T47D (cell line): ENCODE data around the gene SIK3.

ENCODE experiments used
- DNase-seq, 2 experiments: peaks; one replicate each; pipeline versions ENCODE4 v3.0.0 to v3.0.0-alpha.2; 2011 to 2012; ENCODE audit warnings: low read depth in 1 of 2, low spot score in 1 of 2
- JUND ChIP-seq: IDR thresholded peaks from 2 replicates; pipeline ENCODE4 v1.6.1; 2012; ENCODE audit warnings: low read depth
- in situ Hi-C: cut with HindIII; loops from 2 replicates; pipeline ENCODE4 v1.10.0; 2016; ENCODE audit warnings: low sequenced_read_pairs, low pct_unique_long_range_greater_than_20kb

The SIK3 gene

DNA sequence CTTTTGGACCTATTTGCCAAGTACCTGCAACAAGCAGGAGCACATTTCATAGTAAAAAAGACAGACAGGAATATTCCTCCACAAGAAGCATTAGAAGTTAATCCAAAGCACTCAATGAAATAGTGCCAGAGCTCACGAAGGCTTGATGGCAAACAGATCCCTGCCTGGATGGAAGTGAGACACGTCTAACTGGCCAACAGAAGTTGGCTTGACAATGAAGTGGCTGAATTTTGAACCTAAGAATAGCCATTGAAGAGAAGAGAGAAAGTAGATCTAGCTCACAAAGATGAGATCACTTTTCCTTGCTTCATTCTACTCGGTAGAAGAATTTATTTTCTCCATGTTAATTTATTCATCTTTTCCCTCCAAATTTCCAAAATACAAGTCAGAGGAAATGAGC lies 230.2 kb downstream of the SIK3 start:
- DNase-seq, result no peak
- TF ChIP-seq JUND, result no peak
- in situ Hi-C loops, result no loop called here

DNA sequence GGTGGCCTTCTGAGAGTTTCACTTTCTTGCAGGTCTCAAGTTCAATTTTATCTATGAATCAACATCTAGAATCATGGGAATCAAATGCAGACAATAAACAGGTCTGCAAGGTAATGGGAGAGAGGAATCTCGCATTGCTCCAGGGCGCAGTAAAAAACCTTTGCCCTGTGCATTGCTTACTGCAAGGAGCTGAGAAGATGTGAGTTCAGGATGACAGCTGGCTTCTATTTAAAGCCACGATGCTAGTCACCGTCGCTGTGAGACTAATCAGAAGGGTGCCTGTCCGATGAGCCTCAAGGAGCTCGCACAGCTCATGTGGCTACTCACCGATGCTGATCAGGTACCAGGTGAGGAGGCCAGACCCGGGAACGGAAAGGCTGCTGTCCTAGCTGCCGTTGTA lies 230.6 kb downstream of the SIK3 start:
- in situ Hi-C loops, result no loop called here
- no peak for TF ChIP-seq JUND
- DNase-seq, result no peak

DNA sequence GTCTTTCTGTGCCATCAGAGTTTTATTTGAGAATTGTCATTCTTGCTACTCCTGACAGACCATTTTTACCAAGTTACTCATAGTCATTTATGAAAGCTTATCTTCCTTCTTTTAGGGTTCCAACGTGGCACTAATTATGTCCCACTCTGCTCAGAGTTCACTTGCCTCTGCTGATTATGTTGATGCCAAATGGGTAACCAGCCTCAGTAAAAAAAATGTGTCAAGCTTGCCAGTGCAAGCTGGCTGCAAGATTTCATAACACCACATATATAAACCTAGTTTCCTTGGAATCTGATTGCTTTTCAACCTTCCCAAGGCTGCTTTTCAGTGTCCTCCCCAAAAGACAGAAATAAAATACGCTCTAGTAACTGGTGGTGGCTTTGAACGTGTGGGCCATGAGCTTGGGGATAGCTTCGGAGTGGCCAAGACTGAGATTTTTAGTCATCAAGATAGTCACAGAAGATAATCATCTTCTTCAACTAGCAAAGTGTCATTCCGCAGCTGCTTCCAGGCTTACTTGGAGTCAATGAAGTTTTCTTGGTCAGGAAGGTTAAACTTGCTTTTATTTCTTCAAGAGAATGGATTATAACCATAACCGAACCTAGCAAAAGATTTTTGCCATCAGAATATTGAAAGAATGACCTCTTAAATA lies 231.3 kb downstream of the SIK3 start:
- in situ Hi-C loops, result no loop called here
- DNase-seq, result no peak
- no peak for TF ChIP-seq JUND

DNA sequence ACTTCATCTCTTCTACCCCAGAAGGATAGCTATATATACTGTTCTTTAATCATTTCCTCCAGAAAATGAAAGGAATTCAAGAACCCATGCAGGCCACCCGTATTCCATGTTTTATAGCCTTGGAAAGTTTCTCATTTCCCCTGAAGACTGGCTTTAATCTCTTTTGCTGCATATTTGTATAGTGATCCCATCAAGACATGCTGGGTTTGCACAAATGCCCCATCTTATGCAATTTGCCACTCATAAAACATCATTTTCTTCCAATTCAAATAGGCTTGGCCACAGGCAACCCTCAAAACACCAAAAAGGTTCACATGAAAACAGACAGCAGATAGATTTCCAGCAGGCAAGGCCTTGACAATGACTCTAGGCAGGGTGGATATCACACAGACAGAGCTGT lies 232.5 kb downstream of the SIK3 start:
- in situ Hi-C loops, result no loop called here
- DNase-seq, result no peak
- no peak for TF ChIP-seq JUND

DNA sequence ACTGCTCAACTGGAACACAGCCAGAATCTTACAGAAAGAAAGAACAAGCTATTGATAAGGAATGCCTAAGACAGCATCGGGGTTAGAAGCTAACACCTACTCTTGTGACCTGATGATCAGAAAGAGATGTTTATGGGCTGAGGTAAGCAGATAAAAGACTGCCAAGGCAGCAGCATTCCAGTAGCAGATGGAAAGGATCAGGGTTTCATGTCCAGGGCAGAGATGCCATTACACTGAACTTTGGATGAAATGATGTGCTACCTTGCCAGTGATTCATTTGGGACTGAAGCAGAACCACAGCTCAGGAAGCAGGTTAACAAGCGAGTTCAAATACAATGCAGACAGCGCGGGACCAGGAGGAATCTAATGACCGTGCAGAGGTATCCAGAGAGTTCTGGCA lies 233.7 kb downstream of the SIK3 start:
- in situ Hi-C loops, result no loop called here
- DNase-seq, result no peak
- TF ChIP-seq JUND, result no peak

DNA sequence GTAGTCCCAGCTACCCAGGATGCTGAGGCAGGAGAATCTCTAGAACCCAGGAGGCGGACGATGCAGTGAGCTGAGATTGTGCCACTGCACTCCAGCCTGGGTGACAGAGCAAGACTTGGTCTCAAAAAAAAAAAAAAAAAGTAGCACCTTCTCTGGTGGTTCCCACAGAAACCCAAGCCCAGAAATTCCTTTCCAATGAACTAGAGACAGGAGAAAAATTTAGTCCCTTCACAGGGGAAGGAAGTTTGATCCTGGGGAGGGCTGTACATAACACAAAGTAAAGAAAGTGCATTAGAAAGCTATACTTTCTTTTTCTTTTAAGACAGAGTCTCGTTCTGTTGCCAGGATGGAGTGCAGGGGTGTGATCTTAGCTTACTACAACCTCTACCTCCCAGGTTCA lies 235.3 kb downstream of the SIK3 start:
- no peak for DNase-seq
- TF ChIP-seq JUND, result no peak
- in situ Hi-C loops, result no loop called here

DNA sequence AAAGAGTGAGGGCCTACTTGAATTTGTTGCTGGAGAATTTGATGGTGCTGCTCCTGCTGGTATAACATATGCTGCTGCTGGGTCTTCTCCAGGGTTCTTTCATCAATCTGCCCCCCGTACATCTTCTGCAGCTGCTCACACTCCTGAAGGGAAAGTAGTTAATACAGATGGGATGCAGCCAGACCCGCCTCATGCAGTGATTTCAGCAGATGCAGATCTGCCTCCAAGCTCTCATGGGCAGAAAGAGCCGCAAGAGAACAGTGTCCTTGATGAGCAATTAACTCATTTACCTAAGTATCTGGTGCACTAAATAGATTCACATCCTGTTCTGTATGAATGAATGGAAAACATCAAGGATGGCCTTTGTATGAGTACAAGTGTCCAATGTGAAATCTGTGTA lies 236.0 kb downstream of the SIK3 start:
- in situ Hi-C loops, result no loop called here
- no peak for TF ChIP-seq JUND
- DNase-seq, result no peak

DNA sequence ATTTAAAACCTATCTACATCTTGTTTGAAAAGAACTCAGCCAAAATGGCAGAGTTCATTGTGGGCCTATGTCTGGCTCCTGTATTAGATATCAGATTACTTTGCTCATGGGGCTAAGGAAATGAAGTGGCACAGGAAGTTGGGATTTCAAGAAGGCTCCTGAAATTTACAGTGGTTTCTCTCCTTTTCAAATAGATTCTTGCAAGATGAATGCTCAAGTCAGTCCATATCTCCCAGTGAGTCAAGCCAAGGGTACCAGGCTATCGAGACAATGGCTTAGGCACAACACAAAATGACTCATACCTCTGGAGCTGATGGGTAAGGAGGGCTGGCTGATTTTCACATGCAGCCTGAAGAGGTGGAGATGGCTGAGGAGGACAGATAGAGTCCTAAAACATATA lies 236.7 kb downstream of the SIK3 start:
- DNase-seq, result no peak
- TF ChIP-seq JUND, result no peak
- in situ Hi-C loops, result no loop called here

DNA sequence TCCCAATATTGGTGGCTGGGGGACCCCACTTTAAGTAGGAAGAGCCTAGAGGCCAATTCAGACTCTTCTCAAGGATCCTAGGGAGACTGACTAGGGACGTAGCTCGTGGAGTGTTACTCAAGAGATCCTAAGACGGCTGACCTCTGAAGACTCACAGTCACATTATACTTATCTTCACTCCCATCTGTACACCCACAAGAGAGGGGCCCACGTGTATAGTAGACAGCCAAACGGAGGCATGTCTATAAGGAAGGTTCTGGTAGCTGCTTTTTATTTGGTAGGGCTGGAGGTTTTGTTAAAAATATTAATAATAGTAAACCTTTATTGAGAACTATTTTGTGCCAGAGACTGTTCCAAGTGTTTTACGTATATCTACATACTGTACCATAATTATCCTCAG lies 237.9 kb downstream of the SIK3 start:
- in situ Hi-C loops, result no loop called here
- TF ChIP-seq JUND, result no peak
- no peak for DNase-seq

DNA sequence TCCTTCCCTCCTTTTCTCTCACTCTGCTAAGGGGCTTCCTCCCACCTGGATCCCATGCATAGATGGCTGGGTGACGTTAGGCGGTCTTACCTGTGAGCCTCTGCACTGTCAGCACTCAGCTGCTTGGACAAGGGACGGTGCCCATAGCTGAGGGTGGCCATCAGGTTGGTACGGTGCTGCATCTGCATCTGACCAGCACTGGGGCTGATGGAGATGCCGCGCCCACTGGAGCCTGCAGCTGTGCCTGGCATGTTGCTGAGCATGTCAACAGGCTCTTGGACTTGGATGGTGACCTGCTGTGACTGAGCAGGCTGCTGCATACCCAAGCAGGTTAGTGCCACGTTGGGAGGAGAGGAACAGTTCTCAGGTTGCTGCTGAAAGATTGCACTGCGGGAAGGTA lies 239.1 kb downstream of the SIK3 start:
- DNase-seq, result no peak
- no peak for TF ChIP-seq JUND
- in situ Hi-C loops, result no loop called here

DNA sequence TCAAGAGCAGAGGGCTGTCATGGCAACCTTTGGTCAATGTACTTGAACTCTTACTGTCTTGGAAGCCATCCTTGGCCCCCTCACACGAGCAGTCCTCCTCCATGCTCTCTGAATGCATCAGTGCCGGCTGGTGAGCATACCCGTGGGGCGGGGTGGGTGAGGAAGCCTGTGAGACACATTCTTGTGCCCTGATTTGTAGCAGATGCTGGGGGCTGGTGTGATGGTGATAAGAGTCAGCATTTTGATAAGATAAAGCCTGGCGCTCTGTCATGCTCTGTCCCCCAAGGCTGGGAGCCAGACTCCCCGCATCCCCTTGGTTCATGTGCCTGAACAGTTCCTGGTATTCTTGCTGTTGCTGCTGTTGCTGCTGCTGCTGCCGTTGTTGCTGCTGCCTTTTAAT lies 240.3 kb downstream of the SIK3 start:
- in situ Hi-C loops, result no loop called here
- no peak for DNase-seq
- no peak for TF ChIP-seq JUND

DNA sequence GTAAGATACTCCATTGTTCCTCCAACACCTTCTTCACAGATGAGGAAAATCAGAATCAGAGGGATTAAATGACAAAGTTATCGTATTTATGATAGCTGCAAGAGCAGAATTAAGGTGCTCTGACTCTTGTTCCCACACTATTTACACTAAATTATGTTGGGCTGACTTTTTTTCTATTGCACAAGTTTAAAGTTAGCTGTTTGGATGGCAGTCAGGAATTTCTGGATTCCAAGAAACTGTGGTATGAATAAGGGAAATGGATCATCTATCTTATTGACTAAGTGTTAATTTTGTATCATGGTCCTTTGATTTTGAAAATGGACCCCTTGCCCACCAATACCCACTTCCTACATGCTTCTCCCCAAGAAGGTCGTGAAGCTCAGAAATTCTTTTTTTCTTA lies 240.9 kb downstream of the SIK3 start:
- in situ Hi-C loops, result no loop called here
- no peak for TF ChIP-seq JUND
- no peak for DNase-seq

DNA sequence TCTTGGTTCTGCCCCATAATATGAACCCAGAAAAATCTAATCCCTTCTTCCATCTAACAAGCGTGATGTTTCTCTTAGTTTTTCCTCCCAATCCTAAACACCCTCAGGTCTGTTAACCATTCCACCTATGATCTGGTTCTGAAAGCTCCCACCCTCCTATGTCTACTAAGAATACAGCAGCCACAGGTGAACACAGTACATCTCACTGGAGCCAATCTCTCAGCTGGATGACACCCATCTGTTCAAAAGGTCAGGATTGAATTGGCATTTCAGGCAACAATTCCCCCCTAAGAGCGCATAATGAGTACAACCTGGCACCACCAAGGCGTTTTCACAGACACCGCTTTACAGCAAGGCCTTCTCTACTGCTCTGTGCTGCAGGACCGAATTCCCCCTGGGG lies 241.8 kb downstream of the SIK3 start:
- no peak for TF ChIP-seq JUND
- DNase-seq, result no peak
- in situ Hi-C loops, result no loop called here

DNA sequence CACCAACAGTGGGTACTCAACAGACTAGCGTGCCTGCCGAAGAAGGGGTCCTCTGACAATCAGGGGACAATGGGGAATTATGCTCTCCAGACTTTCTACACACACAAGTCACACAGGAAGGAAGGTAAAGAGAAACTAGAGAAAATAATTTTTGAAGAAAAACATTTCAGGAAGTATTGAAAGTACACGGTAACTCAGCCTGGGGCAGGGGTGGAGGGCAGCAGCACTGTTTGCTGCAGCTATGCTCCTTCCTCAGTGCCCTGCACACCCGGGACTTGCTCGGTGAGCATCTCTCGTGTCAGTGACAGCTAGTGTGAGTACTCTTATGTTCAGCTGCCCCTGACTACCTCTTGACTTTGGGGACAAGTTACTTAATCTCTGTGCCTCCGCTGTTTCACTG lies 242.8 kb downstream of the SIK3 start:
- in situ Hi-C loops, result no loop called here
- TF ChIP-seq JUND, result no peak
- DNase-seq, result no peak
